ENCODE results near the gene ENDOD1.

ENDOD1 gene

DNA sequence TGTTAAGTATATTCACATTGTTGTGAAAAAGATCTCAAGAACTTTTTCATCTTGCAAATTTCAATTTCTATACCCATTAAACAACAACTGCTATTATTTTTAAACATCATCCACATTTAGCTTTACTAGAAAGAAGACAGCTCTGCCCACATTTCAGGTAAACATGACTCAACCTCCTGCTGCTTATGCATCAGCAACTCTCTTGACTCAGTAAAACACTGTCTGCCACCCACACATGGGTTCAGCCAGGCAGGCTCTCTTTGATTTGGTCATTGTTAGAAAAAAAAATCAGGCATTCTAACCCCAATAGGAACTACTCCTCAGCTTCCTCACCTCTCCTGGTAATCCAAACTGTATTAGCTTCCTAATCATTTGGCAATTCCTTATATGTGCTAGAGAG, 5.1 kb upstream of the ENDOD1 start:
- DNase-seq (ENCODE audit: low read depth) = no peak
- no peak overlapping the region for H3K4me3 ChIP-seq (ENCODE audit: low read depth, low read length)
- TF ChIP-seq, protein P1, sequence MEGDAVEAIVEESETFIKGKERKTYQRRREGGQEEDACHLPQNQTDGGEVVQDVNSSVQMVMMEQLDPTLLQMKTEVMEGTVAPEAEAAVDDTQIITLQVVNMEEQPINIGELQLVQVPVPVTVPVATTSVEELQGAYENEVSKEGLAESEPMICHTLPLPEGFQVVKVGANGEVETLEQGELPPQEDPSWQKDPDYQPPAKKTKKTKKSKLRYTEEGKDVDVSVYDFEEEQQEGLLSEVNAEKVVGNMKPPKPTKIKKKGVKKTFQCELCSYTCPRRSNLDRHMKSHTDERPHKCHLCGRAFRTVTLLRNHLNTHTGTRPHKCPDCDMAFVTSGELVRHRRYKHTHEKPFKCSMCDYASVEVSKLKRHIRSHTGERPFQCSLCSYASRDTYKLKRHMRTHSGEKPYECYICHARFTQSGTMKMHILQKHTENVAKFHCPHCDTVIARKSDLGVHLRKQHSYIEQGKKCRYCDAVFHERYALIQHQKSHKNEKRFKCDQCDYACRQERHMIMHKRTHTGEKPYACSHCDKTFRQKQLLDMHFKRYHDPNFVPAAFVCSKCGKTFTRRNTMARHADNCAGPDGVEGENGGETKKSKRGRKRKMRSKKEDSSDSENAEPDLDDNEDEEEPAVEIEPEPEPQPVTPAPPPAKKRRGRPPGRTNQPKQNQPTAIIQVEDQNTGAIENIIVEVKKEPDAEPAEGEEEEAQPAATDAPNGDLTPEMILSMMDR (IDR thresholded peaks at IDR 0.05; ENCODE audit: insufficient read depth, low read depth, low read length, missing control alignments) = no peak

DNA sequence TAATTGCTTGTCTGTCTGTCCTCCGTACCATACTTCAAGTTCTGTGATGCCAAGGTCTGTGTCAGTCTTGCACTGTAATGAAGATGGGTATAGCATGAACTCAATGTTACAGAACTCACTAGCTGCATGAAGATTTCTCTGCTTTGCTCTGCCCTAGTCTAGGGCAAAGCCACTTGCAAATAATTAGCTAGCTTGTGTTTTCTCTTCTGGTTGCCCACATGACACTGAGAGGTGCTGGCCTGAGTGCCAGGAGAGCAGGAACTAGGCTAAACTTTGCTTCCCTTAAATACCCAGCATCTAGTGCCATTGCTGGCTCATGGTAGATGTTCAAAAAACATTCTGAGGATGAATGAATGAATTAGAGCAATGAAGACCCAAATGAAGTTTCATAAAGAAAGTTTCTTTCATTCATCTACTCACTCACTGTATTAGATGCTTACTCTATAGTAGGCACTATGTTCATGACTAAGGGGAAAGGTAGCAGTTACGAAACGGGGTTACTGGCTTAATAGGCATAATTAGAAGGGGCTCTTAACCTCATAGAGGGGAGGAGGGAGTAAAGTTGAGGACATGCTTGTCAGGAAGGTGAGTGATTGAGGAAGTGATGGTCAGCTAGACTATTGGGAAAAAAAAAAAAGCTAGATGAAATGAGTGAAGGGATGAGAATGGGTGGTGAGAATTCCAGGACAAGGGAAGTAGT, 4.4 kb upstream of the ENDOD1 start:
- H3K4me3 ChIP-seq (ENCODE audit: low read depth, low read length) = no peak overlapping the region
- TF ChIP-seq, protein P1 (IDR thresholded peaks at IDR 0.05; ENCODE audit: insufficient read depth, low read depth, low read length, missing control alignments) = no peak
- no peak for DNase-seq (ENCODE audit: low read depth)

DNA sequence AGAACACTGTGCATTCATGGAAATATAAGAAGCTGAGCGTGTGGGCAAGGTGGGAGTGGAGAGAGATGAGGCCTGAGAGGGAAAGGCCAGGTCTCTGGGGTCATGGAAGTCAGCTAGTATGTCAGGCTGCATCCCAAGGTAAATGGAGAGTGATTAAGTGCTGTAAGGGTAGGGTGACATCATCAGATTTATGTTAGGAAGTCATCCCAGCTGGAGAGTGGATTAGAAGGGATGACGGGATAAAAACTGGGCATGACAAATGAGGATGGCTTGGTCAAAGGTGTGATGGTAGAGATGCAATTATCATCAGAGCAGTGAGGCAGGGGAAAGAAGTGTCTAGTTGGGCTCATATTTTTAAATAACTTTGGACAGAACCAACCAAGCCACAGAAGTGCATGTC, 3.5 kb upstream of the ENDOD1 start:
- TF ChIP-seq, protein P1 (IDR thresholded peaks at IDR 0.05; ENCODE audit: insufficient read depth, low read depth, low read length, missing control alignments) = no peak
- DNase-seq (ENCODE audit: low read depth) = no peak

DNA sequence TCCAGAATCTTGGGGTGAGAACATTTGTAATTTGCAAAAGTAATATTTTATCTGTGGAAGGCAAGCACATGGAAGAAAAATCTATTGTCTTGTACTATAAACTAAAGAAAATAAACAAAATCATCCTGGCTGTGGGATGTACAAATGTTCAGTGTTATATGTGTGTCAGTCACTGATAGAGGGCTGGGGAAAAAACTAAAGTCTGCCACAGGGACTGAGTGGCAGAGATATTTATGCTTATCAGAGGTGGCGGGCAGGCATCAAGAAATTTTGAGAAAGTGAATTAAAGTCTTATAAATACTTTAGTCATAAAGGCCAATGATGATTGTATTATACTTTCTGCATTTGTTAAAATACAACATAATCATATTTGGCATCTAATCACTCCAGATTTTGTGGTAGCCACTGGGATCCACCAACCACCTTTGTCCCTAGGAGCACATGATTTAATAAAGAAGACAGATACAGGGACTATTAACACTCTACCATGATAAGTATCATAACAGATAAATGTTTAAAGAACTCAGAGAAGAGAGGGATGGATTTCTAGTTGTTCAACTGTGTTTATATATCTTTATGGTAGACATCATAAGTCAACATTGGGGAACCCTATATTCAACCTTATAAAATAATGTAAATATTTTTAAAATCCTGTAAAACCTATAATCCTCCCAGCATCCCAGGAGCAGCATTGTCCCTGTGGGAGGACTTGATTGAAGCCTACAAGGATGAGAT, 2.6 kb upstream of the ENDOD1 start:
- no peak for DNase-seq (ENCODE audit: low read depth)

More for the DNA sequence above, 3.5 kb upstream of the ENDOD1 start:
- no peak overlapping the region for H3K4me3 ChIP-seq (ENCODE audit: low read depth, low read length)

DNA sequence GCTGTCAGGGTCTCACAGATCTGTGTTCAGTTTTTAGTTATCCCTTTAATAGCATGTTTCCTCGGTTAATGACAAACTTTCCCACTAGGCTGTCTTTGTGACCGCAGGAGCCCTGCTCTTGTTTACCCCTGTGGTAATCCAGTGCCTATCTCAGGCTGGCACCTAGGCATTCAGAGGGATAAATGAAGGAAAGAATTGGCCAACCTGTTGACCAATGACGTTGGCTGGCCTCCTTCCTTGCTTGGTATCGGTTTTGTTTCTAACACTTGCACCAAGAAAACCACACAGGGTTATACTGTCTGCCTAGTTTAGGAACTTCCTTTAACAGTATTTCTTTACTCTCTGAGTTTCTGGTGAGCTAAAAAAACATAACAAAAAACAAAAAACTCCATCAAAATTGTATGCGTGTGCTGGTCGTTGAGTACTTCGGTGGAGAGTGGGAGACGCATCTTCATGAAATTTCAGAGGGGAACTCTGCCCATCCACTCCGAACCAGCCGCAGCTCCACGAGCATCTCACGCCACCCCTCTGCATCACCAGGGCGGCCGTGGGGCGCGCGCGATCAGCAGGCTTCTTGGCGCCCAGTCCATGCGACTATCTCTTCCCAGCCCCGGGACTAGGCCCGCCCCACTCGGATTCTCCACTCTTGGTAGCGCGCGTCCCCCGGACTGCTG, 563 bp upstream of the ENDOD1 start:
- peak; percentile 63 for DNase-seq (ENCODE audit: low read depth)
- TF ChIP-seq, protein P1 (IDR thresholded peaks at IDR 0.05; ENCODE audit: insufficient read depth, low read depth, low read length, missing control alignments) = no peak
- H3K4me3 ChIP-seq (ENCODE audit: low read depth, low read length) = peak overlapping the region; percentile 75

More for the DNA sequence above, 2.6 kb upstream of the ENDOD1 start:
- TF ChIP-seq, protein P1 (IDR thresholded peaks at IDR 0.05; ENCODE audit: insufficient read depth, low read depth, low read length, missing control alignments) = no peak
- H3K4me3 ChIP-seq (ENCODE audit: low read depth, low read length) = no peak overlapping the region

DNA sequence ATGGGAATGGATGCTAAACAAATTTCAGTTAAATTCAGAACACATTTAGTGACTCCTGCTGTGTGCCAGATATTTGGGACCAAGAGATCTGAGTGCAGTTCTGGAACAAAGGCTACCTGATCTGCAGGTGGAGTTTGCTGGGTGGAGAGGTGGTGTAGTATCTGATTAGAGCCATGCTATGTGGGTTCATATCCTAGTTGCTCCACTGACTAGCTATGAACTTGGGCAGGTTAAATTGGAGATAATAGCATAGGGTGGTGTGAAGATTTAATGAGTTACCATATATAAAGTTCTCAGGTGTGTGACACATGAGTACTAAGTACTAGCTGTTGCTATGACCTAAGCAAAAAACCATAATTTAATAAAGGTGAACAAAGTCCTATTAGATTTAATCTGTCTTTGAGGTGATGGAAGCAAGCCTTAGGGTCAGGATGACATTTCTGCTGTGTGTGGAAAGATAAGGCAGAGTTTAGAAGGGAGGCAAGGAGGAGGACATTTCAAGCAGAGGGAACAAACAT, 2.1 kb downstream of the ENDOD1 start:
- TF ChIP-seq, protein P1 (IDR thresholded peaks at IDR 0.05; ENCODE audit: insufficient read depth, low read depth, low read length, missing control alignments) = no peak
- no peak overlapping the region for H3K4me3 ChIP-seq (ENCODE audit: low read depth, low read length)
- DNase-seq (ENCODE audit: low read depth) = no peak

All from GM12865 (cell line).